GM18870 (cell line): ENCODE data around the gene PTGIS.

Experiments used
- ATAC-seq: cut with Tn5 transposase; IDR thresholded peaks from one replicate; pipeline ENCODE4 v1.9.1; 2021; ENCODE audit warnings: moderate library complexity; ENCODE audit not compliant: unreplicated experiment

The PTGIS gene

GRCh38 chr20:49560646-49561045 lies 7.3 kb downstream of the PTGIS start:
- no peak for ATAC-seq

GRCh38 chr20:49560186-49560585 lies 7.8 kb downstream of the PTGIS start:
- ATAC-seq, result no peak

GRCh38 chr20:49559411-49560081 lies 8.4 kb downstream of the PTGIS start:
- no peak for ATAC-seq

- ATAC-seq, result no peak
These were observed 9.1 kb downstream of the PTGIS start for GRCh38 chr20:49558826-49559225.

- ATAC-seq, result no peak
These were observed 10.5 kb downstream of the PTGIS start for GRCh38 chr20:49557449-49557848.

GRCh38 chr20:49556621-49557020 lies 11.3 kb downstream of the PTGIS start:
- no peak for ATAC-seq

- no peak for ATAC-seq
These were observed 18.0 kb downstream of the PTGIS start for GRCh38 chr20:49549801-49550551.

- ATAC-seq, result no peak
These were observed 19.5 kb downstream of the PTGIS start for GRCh38 chr20:49548371-49548947.

GRCh38 chr20:49545572-49545971 lies 22.4 kb downstream of the PTGIS start:
- no peak for ATAC-seq

GRCh38 chr20:49544535-49544934 lies 23.4 kb downstream of the PTGIS start:
- ATAC-seq, result no peak

GRCh38 chr20:49543858-49544437 lies 24.0 kb downstream of the PTGIS start:
- ATAC-seq, result no peak

GRCh38 chr20:49543071-49543857 lies 24.7 kb downstream of the PTGIS start:
- no peak for ATAC-seq

- no peak for ATAC-seq
These were observed 25.4 kb downstream of the PTGIS start for GRCh38 chr20:49542514-49542991.

GRCh38 chr20:49541733-49542513 lies 26.0 kb downstream of the PTGIS start:
- no peak for ATAC-seq

- ATAC-seq, result no peak
These were observed 27.1 kb downstream of the PTGIS start for GRCh38 chr20:49540687-49541435.

GRCh38 chr20:49540232-49540620 lies 27.7 kb downstream of the PTGIS start:
- ATAC-seq, result no peak

- ATAC-seq, result no peak
These were observed 28.3 kb downstream of the PTGIS start for GRCh38 chr20:49539481-49540231.

- no peak for ATAC-seq
These were observed 29.0 kb downstream of the PTGIS start for GRCh38 chr20:49538950-49539349.

GRCh38 chr20:49534255-49534712 lies 33.7 kb downstream of the PTGIS start:
- no peak for ATAC-seq
